Activated CD4-positive, alpha-beta T cell treated with anti-CD3 and anti-CD28 coated beads, Interleukin-2, amount 10 ng/mL, durations not matched to agents 7 days and 5 days (primary cell): ENCODE measurements around the gene SLC25A25. TPM values are rescaled to one million over a fixed set of nuclear protein-coding genes. Genes with fewer than 3 reads are reported as not detected.

Source experiments
- CTCF ChIA-PET: fragments of 350-600 bp; sonication (Branson Sonifier 250); formaldehyde crosslinking; loops from one replicate; lab custom pipeline; 2021; ENCODE audit warnings: antibody characterized with exemption; lab: Charles Lee
- POLR2A ChIA-PET: fragments of 350-600 bp; sonication (Branson Sonifier 250); formaldehyde crosslinking; loops from one replicate; lab custom pipeline; 2021; ENCODE audit warnings: antibody characterized with exemption; lab: Charles Lee
- DNase-seq: peaks from one replicate; pipeline ENCODE4 v3.0.0-alpha.2; 2020
- H3K27ac Mint-ChIP-seq: one replicate; pipeline ENCODE4 v1.8.0; 2021; ENCODE audit warnings: mild to moderate bottlenecking, moderate library complexity, mixed read lengths
- H3K27me3 Mint-ChIP-seq: one replicate; pipeline ENCODE4 v1.8.0; 2021; ENCODE audit warnings: mixed read lengths
- H3K36me3 Mint-ChIP-seq: one replicate; pipeline ENCODE4 v1.8.0; 2021; ENCODE audit warnings: low read depth, mixed read lengths
- H3K4me1 Mint-ChIP-seq: one replicate; pipeline ENCODE4 v1.8.0; 2021; ENCODE audit warnings: mixed read lengths
- H3K4me3 Mint-ChIP-seq: one replicate; pipeline ENCODE4 v1.8.0; 2021; ENCODE audit warnings: mild to moderate bottlenecking, moderate library complexity, mixed read lengths
- H3K9me3 Mint-ChIP-seq: one replicate; pipeline ENCODE4 v1.8.0; 2021; ENCODE audit warnings: mixed read lengths
- total RNA-seq, 2 experiments: library from RNA; stranded (reverse); gene quantifications; one replicate each; pipeline ENCODE4 v1.2.3, GENCODE V29; 2021

SLC25A25 gene
- total RNA-seq, 2 experiments from 2014 or later = 14.6 to 18.4 TPM

- CTCF ChIA-PET = interaction anchor here (0.8 kb wide), 1 partner anchor 33 kb away, joined by 3 read pairs; no protein-coding TSS in a partner anchor
- Mint-ChIP-seq H3K4me1 (peaks cover 4% of the 10 kb centered on the region), H3K4me3 (no peak overlapping the region), H3K36me3 (no peaks in the 10 kb centered on the region), H3K27me3 (peaks cover 4% of the 10 kb centered on the region), H3K9me3 (no peaks in the 10 kb centered on the region), H3K27ac (no peak overlapping the region)
- POLR2A ChIA-PET = no interaction called here
- DNase-seq = no peak
Observed at GRCh38 chr9:128152133-128153059, 84.4 kb downstream of the SLC25A25 start.

- no peaks in the 10 kb centered on the region for H3K36me3 Mint-ChIP-seq
- H3K4me3 Mint-ChIP-seq = no peak overlapping the region
- no peak for DNase-seq
- H3K27me3 Mint-ChIP-seq = peaks cover 4% of the 10 kb centered on the region
- H3K9me3 Mint-ChIP-seq = no peaks in the 10 kb centered on the region
- peaks cover 4% of the 10 kb centered on the region for H3K4me1 Mint-ChIP-seq
- ChIA-PET POLR2A (no interaction called here), CTCF (interaction anchor here (0.6 to 0.8 kb wide), 2 partner anchors 34 to 94 kb away, joined by 3 read pairs; no protein-coding TSS in a partner anchor)
- no peak overlapping the region for H3K27ac Mint-ChIP-seq
Observed at GRCh38 chr9:128153060-128153946, 85.3 kb downstream of the SLC25A25 start.

- no peak overlapping the region for H3K4me3 Mint-ChIP-seq
- ChIA-PET CTCF (interaction anchor here (0.6 kb wide), 1 partner anchor 95 kb away, joined by 3 read pairs; no protein-coding TSS in a partner anchor), POLR2A (no interaction called here)
- no peak overlapping the region for H3K27ac Mint-ChIP-seq
- no peak for DNase-seq
- H3K9me3 Mint-ChIP-seq = no peaks in the 10 kb centered on the region
- peaks cover 4% of the 10 kb centered on the region for H3K27me3 Mint-ChIP-seq
- no peaks in the 10 kb centered on the region for H3K36me3 Mint-ChIP-seq
- H3K4me1 Mint-ChIP-seq = peaks cover 6% of the 10 kb centered on the region
Observed at GRCh38 chr9:128153947-128154695, 86.1 kb downstream of the SLC25A25 start.

- no peaks in the 10 kb centered on the region for H3K9me3 Mint-ChIP-seq
- no peak overlapping the region for H3K4me3 Mint-ChIP-seq
- peaks cover 9% of the 10 kb centered on the region for H3K4me1 Mint-ChIP-seq
- H3K36me3 Mint-ChIP-seq = no peaks in the 10 kb centered on the region
- ChIA-PET CTCF (no interaction called here), POLR2A (no interaction called here)
- H3K27ac Mint-ChIP-seq = peak overlapping the region; percentile 36
- DNase-seq = no peak
- H3K27me3 Mint-ChIP-seq = peaks cover 4% of the 10 kb centered on the region
Observed at GRCh38 chr9:128155736-128156500, 87.9 kb downstream of the SLC25A25 start.

Other genes with a start within 250 kb of the SLC25A25 start
- gene ENG, start 213.6 kb upstream of the SLC25A25 start, total RNA-seq = 10 to 100 TPM; 17.2 to 17.3 TPM
- 10 to 100 TPM; 53.7 to 62.3 TPM for gene AK1, start 190.6 kb upstream of the SLC25A25 start, total RNA-seq
- 100 to 1,000 TPM; 100 to 122 TPM for gene ST6GALNAC6, start 168.6 kb upstream of the SLC25A25 start, total RNA-seq
- 10 to 100 TPM; 16.8 to 22.4 TPM for gene ST6GALNAC4, start 151.2 kb upstream of the SLC25A25 start, total RNA-seq
- 1 to 10 TPM; 2.5 to 4.1 TPM for gene PIP5KL1, start 137.5 kb upstream of the SLC25A25 start, total RNA-seq
- gene DPM2, start 130.4 kb upstream of the SLC25A25 start, total RNA-seq = 10 to 100 TPM; 79.9 to 80.4 TPM
- 100 to 1,000 TPM; 412 to 477 TPM for gene EEIG1, start 87.2 kb upstream of the SLC25A25 start, total RNA-seq
- 10 to 100 TPM; 13.9 to 14.2 TPM for gene NAIF1, start 912 bp upstream of the SLC25A25 start, total RNA-seq
- 10 to 100 TPM; 57.2 to 59.9 TPM for gene PTGES2, start 59.5 kb downstream of the SLC25A25 start, total RNA-seq
- gene LCN2, start 81.2 kb downstream of the SLC25A25 start, total RNA-seq = not detected
- gene BBLN, start 92.0 kb downstream of the SLC25A25 start, total RNA-seq = 10 to 100 TPM; 92.5 to 94.2 TPM
- 100 to 1,000 TPM; 128 to 129 TPM for gene CIZ1, start 123.3 kb downstream of the SLC25A25 start, total RNA-seq
- gene DNM1, start 135.1 kb downstream of the SLC25A25 start, total RNA-seq = 1 to 10 TPM in 1 of 2 experiments, under 1 TPM in 1; 0.60 to 1.0 TPM
- 10 to 100 TPM; 42.6 to 42.8 TPM for gene GOLGA2, start 207.8 kb downstream of the SLC25A25 start, total RNA-seq
- 1 to 10 TPM; 8.8 to 9.5 TPM for gene SWI5, start 208.0 kb downstream of the SLC25A25 start, total RNA-seq